OCI-LY7 (cell line): Measurements from ENCODE around the gene KCNQ1. TPM values are rescaled to one million over a fixed set of nuclear protein-coding genes. Genes with fewer than 3 reads are reported as not detected.

Experiments
- BruUV-seq: library from RNA; stranded (reverse); fragments of 400-500 nt; replicated peaks from 2 replicates; lab custom pipeline; 2021; lab: Mats Ljungman, UMichigan
- CTCF ChIA-PET: fragments of 300-600 bp; sonication (Branson Sonifier 250); formaldehyde crosslinking; loops from one replicate; lab custom pipeline; 2022; ENCODE audit warnings: antibody characterized with exemption; ENCODE audit not compliant: unreplicated experiment; lab: Charles Lee
- POLR2A ChIA-PET: fragments of 300-600 bp; sonication (Branson Sonifier 250); formaldehyde crosslinking; loops from one replicate; lab custom pipeline; 2022; ENCODE audit warnings: antibody characterized with exemption; lab: Charles Lee
- DNase-seq: peaks from one replicate; pipeline ENCODE4 v3.0.0-alpha.2; 2015; ENCODE audit warnings: low spot score
- H2AFZ ChIP-seq: fragments of 200-600 bp; sonication (generic), shearing (Covaris generic); 2 replicates; pipeline ENCODE4 v1.6.1; 2014; ENCODE audit warnings: mild to moderate bottlenecking, antibody characterized with exemption, low read length, moderate library complexity
- H3K27ac ChIP-seq: fragments of 200-600 bp; sonication (generic); 2 replicates; pipeline ENCODE4 v1.5.1; 2014; ENCODE audit warnings: mixed run types, low read depth, mild to moderate bottlenecking, moderate library complexity, low read length, inconsistent platforms; ENCODE audit not compliant: poor library complexity, severe bottlenecking
- H3K36me3 ChIP-seq: fragments of 200-600 bp; sonication (generic); 2 replicates; pipeline ENCODE4 v1.6.1; 2014; ENCODE audit warnings: mild to moderate bottlenecking, antibody characterized with exemption, low read length, moderate library complexity, mixed read lengths; ENCODE audit not compliant: insufficient read depth
- H3K4me1 ChIP-seq: fragments of 200-600 bp; sonication (generic); 2 replicates; pipeline ENCODE4 v1.5.1; 2014; ENCODE audit warnings: mild to moderate bottlenecking, low read length; ENCODE audit not compliant: insufficient read depth, poor library complexity, severe bottlenecking
- H3K4me2 ChIP-seq: fragments of 200-600 bp; sonication (generic); 2 replicates; pipeline ENCODE4 v1.6.1; 2014; ENCODE audit warnings: mild to moderate bottlenecking, low read length
- H3K4me3 ChIP-seq: fragments of 200-600 bp; sonication (generic); 2 replicates; pipeline ENCODE4 v1.5.1; 2014; ENCODE audit warnings: mild to moderate bottlenecking, low read depth, low read length; ENCODE audit not compliant: poor library complexity, severe bottlenecking
- H3K79me2 ChIP-seq: fragments of 200-600 bp; sonication (generic); 2 replicates; pipeline ENCODE4 v1.6.1; 2016; ENCODE audit warnings: low read depth, mild to moderate bottlenecking, low read length, moderate library complexity, mixed read lengths; ENCODE audit not compliant: insufficient read depth
- H3K9me2 ChIP-seq: fragments of 200-600 bp; sonication (generic); 2 replicates; pipeline ENCODE4 v1.6.1; 2016; ENCODE audit warnings: mild to moderate bottlenecking, low read length, mixed read lengths; ENCODE audit not compliant: insufficient read depth
- H3K9me3 ChIP-seq: fragments of 200-600 bp; sonication (generic); 2 replicates; pipeline ENCODE4 v1.6.1; 2014; ENCODE audit warnings: mild to moderate bottlenecking, mixed run types, low read length, mixed read lengths
- H4K20me1 ChIP-seq: fragments of 200-600 bp; sonication (generic); 2 replicates; pipeline ENCODE4 v1.6.1; 2014; ENCODE audit warnings: mild to moderate bottlenecking, antibody characterized with exemption, low read length, moderate library complexity, mixed read lengths; ENCODE audit not compliant: insufficient read depth
- EZH2phosphoT487 ChIP-seq: fragments of 200-600 bp; sonication (generic); IDR thresholded peaks from 2 replicates; pipeline ENCODE4 v1.6.1; 2018; ENCODE audit warnings: low read depth, borderline replicate concordance, mild to moderate bottlenecking, mixed run types, antibody characterized with exemption, low read length, moderate library complexity, mixed read lengths
- intact Hi-C: fragments of 100-400 bp; cut with micrococcal nuclease; formaldehyde crosslinking; loops from one replicate; pipeline ENCODE4 v1.10.0; 2022; ENCODE audit not compliant: unreplicated experiment
- total RNA-seq, 2 experiments: library from RNA; depleted of rRNA in 1 of 2; stranded (reverse); fragments of >200 nt in 1 of 2; shearing (Covaris generic) in 1 of 2; gene quantifications; 2 replicates each; pipeline ENCODE4 v1.2.3, GENCODE V29; 2014 to 2022
- TF ChIP-seq, protein P1 (sequence below): fragments of 200-600 bp; sonication (generic); conservative IDR thresholded peaks from 2 replicates; pipeline ENCODE4 v1.5.1; 2014; ENCODE audit warnings: mild to moderate bottlenecking, antibody characterized with exemption, low read length, moderate library complexity, mixed read lengths

Gene KCNQ1
- total RNA-seq, 2 experiments from 2014 or later: 0.22 to 1.3 TPM

DNA sequence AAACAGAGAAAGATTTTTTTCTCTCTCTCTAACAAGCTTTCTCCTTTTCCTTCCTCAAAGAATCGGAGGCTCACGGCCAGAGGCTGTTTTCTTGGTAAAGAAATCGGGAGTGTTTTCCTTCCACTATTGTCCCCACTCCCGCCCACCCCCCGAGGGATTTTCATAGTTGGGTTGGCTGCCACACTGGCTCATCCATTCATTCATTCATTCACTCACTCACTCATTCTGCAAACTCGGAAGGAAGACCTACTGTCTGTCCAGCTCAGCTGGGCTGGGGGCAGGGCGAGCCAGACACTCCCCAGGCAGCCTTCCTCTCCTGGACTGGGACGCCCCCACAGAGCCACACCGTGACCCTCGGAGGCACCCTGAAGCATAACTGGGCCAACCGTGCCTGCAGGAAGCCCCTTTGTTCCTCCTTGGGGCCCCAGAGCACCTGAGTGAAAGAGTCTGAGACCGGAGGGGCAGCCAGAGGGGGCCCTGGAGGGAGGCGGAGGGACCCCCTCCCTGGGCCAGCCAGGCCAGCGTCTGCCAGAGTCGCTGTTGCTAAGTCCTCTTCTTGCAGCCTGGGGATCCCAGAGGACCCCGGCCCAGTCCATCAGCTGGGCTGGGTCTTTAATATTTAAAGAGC is 423.8 kb downstream of the KCNQ1 start:
- Histone ChIP-seq H3K4me3 (no peak overlapping the region), H3K27ac (no peak overlapping the region), H4K20me1 (no peaks in the 10 kb centered on the region), H3K9me3 (no peaks in the 10 kb centered on the region), H3K4me1 (no peaks in the 10 kb centered on the region), H3K9me2 (no peaks in the 10 kb centered on the region), H3K79me2 (no peaks in the 10 kb centered on the region), H2AFZ (no peak overlapping the region), H3K4me2 (no peak overlapping the region), H3K36me3 (no peaks in the 10 kb centered on the region)
- ChIA-PET CTCF (no interaction called here), POLR2A (no interaction called here)
- no peak for TF ChIP-seq EZH2phosphoT487
- TF ChIP-seq, protein P1, sequence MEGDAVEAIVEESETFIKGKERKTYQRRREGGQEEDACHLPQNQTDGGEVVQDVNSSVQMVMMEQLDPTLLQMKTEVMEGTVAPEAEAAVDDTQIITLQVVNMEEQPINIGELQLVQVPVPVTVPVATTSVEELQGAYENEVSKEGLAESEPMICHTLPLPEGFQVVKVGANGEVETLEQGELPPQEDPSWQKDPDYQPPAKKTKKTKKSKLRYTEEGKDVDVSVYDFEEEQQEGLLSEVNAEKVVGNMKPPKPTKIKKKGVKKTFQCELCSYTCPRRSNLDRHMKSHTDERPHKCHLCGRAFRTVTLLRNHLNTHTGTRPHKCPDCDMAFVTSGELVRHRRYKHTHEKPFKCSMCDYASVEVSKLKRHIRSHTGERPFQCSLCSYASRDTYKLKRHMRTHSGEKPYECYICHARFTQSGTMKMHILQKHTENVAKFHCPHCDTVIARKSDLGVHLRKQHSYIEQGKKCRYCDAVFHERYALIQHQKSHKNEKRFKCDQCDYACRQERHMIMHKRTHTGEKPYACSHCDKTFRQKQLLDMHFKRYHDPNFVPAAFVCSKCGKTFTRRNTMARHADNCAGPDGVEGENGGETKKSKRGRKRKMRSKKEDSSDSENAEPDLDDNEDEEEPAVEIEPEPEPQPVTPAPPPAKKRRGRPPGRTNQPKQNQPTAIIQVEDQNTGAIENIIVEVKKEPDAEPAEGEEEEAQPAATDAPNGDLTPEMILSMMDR: no peak
- intact Hi-C loops: no loop called here
- no TSS peak for BruUV-seq
- DNase-seq: no peak

DNA sequence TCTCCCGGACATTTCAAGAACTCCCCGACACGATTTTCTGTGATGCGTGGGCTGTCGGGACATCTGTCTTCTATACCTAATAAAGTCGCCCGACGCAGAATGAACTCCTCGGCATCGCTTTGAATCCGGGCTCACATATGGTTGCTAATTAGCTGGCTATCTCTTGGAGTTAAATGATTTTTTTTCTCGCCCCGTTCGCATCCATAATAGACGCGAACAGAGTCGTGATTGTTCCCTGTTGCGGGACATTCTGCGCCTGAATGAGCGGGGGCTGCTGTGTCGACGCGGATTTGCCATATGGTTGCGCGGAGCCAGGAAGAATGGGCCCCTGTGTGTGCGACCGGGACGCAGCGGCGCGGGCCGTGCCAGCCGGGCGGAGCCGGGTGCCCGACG is 424.3 kb downstream of the KCNQ1 start:
- Histone ChIP-seq H3K9me3 (no peaks in the 10 kb centered on the region), H2AFZ (no peak overlapping the region), H3K27ac (no peak overlapping the region), H3K4me3 (no peak overlapping the region), H3K4me2 (no peak overlapping the region), H3K4me1 (no peaks in the 10 kb centered on the region), H4K20me1 (no peaks in the 10 kb centered on the region), H3K9me2 (no peaks in the 10 kb centered on the region), H3K79me2 (no peaks in the 10 kb centered on the region), H3K36me3 (no peaks in the 10 kb centered on the region)
- CTCF ChIA-PET: no interaction called here
- POLR2A ChIA-PET: no interaction called here
- BruUV-seq: no TSS peak
- TF ChIP-seq, protein P1: no peak
- no peak for TF ChIP-seq EZH2phosphoT487
- intact Hi-C loops: no loop called here
- DNase-seq: no peak

DNA sequence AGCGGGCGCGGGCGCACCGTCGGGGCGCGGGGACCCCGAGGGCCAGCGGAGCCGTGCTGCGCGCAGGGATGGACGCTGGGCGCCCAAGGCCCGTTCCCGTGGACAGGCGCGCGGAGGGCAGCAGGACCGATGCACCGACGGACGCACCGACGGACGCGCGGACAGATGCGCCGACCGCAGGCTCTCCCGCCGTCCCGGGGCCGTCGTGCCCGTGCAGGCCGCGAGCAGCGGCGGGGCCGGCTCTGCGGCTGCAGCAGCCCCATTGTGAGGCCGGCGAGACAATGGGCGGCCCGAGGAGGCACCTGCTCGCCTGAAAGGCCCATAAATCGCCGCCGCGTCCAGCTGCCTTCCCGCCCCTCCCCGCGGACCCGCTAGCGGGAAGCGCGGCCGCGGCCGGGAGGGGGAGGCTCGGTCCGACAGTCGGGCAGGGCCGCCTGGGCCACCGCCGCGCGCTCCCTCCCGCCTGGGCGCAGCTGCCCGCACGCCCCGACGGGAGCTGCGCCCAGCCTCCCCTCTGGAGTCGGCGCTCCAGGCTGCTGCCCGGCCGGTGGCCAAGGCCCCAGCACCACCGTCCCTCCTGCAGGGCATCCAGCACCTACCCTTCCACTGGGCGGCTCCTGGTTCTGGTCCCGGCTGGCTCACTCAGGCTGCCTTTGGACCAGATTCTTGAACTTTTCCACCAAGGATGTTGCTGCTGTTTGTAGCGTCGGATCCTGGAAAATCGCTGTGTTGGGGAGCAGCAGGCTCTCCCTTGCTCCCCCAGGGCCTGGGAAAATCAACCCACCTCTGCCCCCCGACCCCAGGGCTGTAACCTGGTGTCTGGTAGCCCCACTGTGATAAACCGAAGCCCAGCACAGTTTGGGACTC is 425.0 kb downstream of the KCNQ1 start:
- Histone ChIP-seq H3K79me2 (no peaks in the 10 kb centered on the region), H3K4me3 (no peak overlapping the region), H3K4me1 (no peaks in the 10 kb centered on the region), H2AFZ (no peak overlapping the region), H3K9me2 (no peaks in the 10 kb centered on the region), H4K20me1 (no peaks in the 10 kb centered on the region), H3K36me3 (no peaks in the 10 kb centered on the region), H3K9me3 (no peaks in the 10 kb centered on the region), H3K27ac (no peak overlapping the region), H3K4me2 (no peak overlapping the region)
- no peak for DNase-seq
- POLR2A ChIA-PET: no interaction called here
- CTCF ChIA-PET: no interaction called here
- no TSS peak for BruUV-seq
- intact Hi-C loops: no loop called here
- TF ChIP-seq, protein P1: no peak
- no peak for TF ChIP-seq EZH2phosphoT487
